Endothelial cell of umbilical vein (primary cell): ENCODE results near the gene EGR4.

Experiments used
- CTCF ChIP-seq, 2 donors: IDR thresholded peaks; 1 replicate in 1 of 2; 2 replicates in 1 of 2; pipeline ENCODE4 v1.5.1; 2011; ENCODE audit warnings: low read length in 2 of 2, mild to moderate bottlenecking in 2 of 2, moderate library complexity in 2 of 2, control low read depth in 1 of 2, inconsistent platforms in 1 of 2, low read depth in 1 of 2; ENCODE audit not compliant: insufficient read depth in 1 of 2; ENCODE audit errors: extremely low read depth in 1 of 2
- JUN ChIP-seq: IDR thresholded peaks from 2 replicates; pipeline ENCODE4 v1.6.1; 2011; ENCODE audit warnings: borderline replicate concordance, low read depth; ENCODE audit not compliant: insufficient read length, insufficient read depth

- no peak for TF ChIP-seq CTCF (IDR thresholded peaks at IDR 0.05; ENCODE audit: extremely low read depth in 1 of 2, insufficient read depth in 1 of 2, low read depth in 1 of 2, low read length in 2 of 2)
- TF ChIP-seq JUN = no peak
Measured at GRCh38 chr2:73285159-73285739, 8.1 kb downstream of the EGR4 start.
